ENCODE measurements around the gene ZHX3.

ZHX3 gene

DNA sequence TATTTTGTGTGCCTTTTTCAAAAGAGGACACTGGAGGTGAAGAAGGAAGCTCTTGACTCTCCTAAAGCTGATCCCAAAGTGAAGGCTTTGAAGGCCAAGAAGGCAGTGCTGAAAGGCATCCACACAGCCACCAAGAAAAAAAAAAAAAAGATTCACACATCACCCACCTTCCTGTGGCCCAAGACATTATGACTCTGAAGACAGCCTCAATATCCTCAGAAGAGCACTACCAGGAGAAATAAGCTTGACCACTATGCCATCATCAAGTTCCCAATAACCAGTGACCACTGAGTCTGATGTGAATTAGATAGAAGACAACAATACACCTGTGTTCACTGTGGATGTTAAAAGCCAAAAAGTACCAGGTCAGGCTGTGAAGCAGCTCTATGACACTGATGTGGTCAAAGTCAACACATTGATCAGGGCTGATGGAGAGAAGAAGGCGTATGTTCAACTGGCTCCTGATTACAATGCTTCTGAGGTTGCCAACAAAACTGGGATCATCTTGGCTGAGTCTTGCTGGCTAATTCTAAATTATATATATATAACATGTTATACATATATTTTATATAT lies 120.8 kb downstream of the ZHX3 start:
- no peak for DNase-seq (ENCODE audit: low spot score)
- TF ChIP-seq, protein P1, sequence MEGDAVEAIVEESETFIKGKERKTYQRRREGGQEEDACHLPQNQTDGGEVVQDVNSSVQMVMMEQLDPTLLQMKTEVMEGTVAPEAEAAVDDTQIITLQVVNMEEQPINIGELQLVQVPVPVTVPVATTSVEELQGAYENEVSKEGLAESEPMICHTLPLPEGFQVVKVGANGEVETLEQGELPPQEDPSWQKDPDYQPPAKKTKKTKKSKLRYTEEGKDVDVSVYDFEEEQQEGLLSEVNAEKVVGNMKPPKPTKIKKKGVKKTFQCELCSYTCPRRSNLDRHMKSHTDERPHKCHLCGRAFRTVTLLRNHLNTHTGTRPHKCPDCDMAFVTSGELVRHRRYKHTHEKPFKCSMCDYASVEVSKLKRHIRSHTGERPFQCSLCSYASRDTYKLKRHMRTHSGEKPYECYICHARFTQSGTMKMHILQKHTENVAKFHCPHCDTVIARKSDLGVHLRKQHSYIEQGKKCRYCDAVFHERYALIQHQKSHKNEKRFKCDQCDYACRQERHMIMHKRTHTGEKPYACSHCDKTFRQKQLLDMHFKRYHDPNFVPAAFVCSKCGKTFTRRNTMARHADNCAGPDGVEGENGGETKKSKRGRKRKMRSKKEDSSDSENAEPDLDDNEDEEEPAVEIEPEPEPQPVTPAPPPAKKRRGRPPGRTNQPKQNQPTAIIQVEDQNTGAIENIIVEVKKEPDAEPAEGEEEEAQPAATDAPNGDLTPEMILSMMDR (conservative IDR thresholded peaks at IDR 0.05; ENCODE audit: low read depth) = no peak
- ChIA-PET CTCF (interaction anchor here (0.6 to 0.8 kb wide), 3 partner anchors 24 to 470 kb away, joined by 3 to 10 read pairs (median 4); no protein-coding TSS in a partner anchor), POLR2A (ENCODE audit: low non-redundant PET) (no interaction called here)
- no peak overlapping the region for H3K27ac ChIP-seq

DNA sequence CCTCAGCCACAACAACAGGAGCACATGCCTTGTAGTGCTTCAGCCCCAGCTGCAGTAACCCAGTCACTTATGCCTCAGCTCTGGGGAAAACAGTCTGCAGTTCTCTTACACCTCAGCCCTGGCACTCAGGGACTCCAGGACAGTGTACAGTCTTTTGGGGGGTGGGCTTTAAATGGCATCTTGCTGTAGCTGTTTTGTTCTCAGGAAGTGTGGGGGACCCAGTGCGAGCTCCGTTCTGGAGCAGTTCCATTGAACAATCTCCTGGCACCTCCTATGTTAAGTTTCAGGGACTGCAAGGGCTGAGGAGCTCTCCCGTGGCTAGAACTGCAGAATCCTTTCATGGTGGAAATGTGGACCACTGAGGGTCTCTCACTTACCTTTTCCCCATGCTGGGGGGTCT lies 125.0 kb downstream of the ZHX3 start:
- TF ChIP-seq, protein P1 (conservative IDR thresholded peaks at IDR 0.05; ENCODE audit: low read depth) = no peak
- CTCF ChIA-PET = no interaction called here
- no peak for DNase-seq (ENCODE audit: low spot score)
- POLR2A ChIA-PET (ENCODE audit: low non-redundant PET) = no interaction called here
- no peak overlapping the region for H3K27ac ChIP-seq

DNA sequence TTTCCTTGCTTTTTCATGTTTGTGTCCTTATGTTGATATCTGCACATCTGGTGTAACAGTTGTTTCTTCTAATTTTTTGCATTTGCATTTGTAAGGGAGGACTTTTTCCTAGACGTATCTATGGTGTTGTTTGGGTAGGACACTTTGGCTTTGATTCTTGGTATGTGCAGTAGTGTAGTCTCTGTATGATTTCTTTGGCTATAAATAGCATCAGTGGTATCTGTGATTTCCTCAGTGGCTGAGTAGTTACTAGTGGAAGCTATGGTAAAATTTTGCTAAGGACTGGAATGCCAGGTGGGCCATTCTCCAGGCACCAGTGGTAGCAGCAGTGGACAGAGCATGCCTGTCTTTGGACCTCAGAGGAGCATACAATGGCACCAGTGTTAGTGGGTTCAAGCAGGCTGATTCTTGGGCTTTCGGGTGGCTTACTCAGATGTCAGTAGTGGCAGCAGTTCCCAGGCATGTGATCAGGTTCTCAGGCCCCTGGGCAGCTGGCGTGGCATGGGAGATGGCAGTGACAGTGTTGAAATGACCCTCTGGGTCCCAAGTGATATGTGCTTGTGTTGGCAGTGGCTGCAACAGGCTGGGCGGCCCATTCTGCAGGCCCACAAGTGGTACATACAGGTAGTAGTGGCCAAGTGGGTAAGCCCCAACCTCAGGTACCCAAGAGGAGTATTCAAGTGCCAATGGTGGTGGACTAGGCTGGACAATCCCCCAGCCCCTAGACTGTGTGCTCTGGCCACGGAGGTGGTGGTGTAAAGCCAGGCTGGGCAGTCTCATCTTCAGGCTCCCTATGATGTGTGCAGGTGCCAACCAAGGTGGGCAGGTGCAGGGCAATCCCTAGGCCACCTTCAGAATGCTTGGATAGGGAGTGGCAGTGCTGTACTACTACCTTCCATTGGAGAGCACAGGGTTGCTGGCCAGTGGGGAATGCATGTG lies 125.7 kb downstream of the ZHX3 start:
- CTCF ChIA-PET = interaction anchor here (1.1 kb wide), 1 partner anchor 19 kb away, joined by 3 read pairs; no protein-coding TSS in a partner anchor
- POLR2A ChIA-PET (ENCODE audit: low non-redundant PET) = no interaction called here
- no peak for DNase-seq (ENCODE audit: low spot score)
- TF ChIP-seq, protein P1 (conservative IDR thresholded peaks at IDR 0.05; ENCODE audit: low read depth) = no peak
- H3K27ac ChIP-seq = no peak overlapping the region

DNA sequence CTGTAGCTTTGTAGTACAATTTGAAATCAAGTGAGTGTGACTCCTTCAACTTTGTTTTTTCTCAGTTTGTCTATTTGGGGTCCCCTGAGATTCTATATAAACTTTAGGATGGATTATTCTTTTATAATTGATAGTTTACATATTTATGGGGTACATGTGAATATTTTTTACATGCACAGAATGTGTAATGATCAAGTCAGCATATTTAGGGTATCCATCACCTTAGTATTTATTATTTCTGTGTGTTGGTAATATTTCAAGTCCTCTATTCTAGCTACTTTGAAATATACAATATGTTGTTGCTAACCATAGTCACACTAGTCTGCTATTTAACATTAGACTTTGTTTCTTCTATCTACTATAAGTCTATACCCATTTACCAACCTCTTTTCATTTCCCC lies 129.9 kb downstream of the ZHX3 start:
- no peak overlapping the region for H3K27ac ChIP-seq
- DNase-seq (ENCODE audit: low spot score) = no peak
- TF ChIP-seq, protein P1 (conservative IDR thresholded peaks at IDR 0.05; ENCODE audit: low read depth) = no peak
- CTCF ChIA-PET = interaction anchor here (0.6 to 1.5 kb wide), 5 partner anchors 15 to 367 kb away, joined by 3 to 6 read pairs (median 3); partner anchors contain the start of gene LPIN3
- POLR2A ChIA-PET (ENCODE audit: low non-redundant PET) = no interaction called here

DNA sequence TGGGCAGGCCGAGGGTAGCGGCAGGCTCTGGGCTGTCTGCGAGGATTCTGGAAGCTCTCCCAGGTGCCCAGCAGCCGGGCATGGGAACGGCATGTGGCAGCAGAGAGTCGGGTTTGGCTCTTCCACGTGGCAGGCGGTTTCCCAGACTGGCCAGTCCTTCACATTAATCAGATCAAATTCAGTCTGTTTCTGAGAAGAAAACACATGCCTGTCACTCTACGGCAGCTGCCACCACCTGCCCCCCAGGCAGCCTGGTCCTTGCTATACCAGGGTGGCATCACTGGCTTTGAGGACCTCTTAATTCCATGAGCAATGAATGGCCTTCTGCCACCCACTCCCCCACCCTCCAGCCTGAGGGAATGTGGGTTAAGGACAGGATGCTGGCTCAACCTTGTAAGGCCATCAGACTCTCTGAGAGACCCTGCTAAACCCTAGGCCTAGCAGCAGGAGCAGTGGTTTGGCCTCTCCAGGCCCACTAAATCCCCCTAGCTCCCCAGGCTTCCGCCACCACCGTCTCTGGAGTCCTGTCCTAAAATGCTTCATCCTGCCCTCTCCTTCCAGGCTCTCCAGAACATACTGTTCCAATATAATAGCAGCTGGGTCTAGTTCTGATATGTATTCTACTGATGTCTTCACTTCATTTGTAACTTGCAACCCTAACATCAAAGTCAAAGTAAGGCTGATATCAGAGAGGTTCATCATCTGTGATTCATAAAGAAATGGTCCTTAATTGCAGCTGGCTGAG lies 132.3 kb downstream of the ZHX3 start:
- CTCF ChIA-PET = interaction anchor here (1.3 kb wide), 1 partner anchor 13 kb away, joined by 3 read pairs; no protein-coding TSS in a partner anchor
- POLR2A ChIA-PET (ENCODE audit: low non-redundant PET) = no interaction called here
- H3K27ac ChIP-seq = peak overlapping the region; percentile 8
- no peak for DNase-seq (ENCODE audit: low spot score)
- TF ChIP-seq, protein P1 (conservative IDR thresholded peaks at IDR 0.05; ENCODE audit: low read depth) = no peak

DNA sequence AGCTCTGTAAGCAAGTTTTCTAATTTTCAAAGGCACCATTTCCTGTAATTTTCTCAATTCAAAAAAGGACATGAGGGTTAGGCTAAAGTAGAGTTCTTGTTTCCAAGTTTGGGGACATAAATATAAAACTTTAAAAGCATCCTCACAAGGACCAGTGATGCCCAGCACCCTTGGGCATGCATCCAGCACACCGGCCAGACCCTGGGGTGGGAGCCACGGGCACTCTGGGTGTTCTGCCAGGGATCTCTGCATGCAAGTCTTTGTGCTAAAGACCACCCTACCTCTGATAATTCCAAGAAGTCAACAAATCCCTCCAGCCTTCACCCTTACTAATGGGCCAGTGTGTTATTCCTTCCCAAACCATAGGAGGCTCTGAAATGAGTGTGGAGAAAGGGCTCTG lies 133.7 kb downstream of the ZHX3 start:
- H3K27ac ChIP-seq = no peak overlapping the region
- DNase-seq (ENCODE audit: low spot score) = no peak
- ChIA-PET CTCF (interaction anchor here (0.6 kb wide), 2 partner anchors 53 to 113 kb away, joined by 4 to 5 read pairs; no protein-coding TSS in a partner anchor), POLR2A (ENCODE audit: low non-redundant PET) (no interaction called here)
- TF ChIP-seq, protein P1 (conservative IDR thresholded peaks at IDR 0.05; ENCODE audit: low read depth) = no peak
